ENCODE measurements around the gene SS18. TPM values are rescaled to one million over a fixed set of nuclear protein-coding genes. Genes with fewer than 3 reads are reported as not detected.

Gene SS18
- total and polyA plus RNA-seq, 4 donors = 16.3 to 74.7 (median 34.5) TPM

DNA sequence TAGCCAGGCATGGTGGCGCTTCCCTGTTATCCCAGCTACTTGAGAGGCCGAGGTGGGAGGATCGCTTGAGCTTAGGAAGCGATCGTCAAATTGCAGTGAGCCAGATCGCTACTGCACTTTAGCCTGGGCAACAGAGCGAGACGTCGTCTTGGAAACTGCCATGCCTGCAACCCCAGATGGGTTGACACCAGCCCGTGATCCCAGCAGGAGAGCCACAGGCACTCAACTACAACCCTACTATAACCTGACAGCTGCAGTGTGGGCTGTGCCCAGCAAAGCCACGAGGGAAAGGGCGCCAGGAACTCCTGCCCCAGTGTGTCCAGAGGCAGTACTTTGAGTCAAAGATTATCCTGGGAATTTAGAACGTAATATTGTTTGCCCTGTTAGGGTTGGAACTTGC is 85.6 kb downstream of the SS18 start:
- no peak overlapping the region for H3K27ac ChIP-seq (ENCODE audit: low read depth in 1 of 2, low read length in 2 of 2)
- no peak for DNase-seq (ENCODE audit: low spot score)
- TF ChIP-seq, protein P1, sequence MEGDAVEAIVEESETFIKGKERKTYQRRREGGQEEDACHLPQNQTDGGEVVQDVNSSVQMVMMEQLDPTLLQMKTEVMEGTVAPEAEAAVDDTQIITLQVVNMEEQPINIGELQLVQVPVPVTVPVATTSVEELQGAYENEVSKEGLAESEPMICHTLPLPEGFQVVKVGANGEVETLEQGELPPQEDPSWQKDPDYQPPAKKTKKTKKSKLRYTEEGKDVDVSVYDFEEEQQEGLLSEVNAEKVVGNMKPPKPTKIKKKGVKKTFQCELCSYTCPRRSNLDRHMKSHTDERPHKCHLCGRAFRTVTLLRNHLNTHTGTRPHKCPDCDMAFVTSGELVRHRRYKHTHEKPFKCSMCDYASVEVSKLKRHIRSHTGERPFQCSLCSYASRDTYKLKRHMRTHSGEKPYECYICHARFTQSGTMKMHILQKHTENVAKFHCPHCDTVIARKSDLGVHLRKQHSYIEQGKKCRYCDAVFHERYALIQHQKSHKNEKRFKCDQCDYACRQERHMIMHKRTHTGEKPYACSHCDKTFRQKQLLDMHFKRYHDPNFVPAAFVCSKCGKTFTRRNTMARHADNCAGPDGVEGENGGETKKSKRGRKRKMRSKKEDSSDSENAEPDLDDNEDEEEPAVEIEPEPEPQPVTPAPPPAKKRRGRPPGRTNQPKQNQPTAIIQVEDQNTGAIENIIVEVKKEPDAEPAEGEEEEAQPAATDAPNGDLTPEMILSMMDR (IDR thresholded peaks at IDR 0.05; ENCODE audit: low read depth, low read length, missing input control) = no peak
- TF ChIP-seq NR2F2 (IDR thresholded peaks at IDR 0.05) (no peak), FOXA2 (IDR thresholded peaks at IDR 0.05) (no peak), GABPA (IDR thresholded peaks at IDR 0.05 in 1 of 2, conservative IDR thresholded peaks at IDR 0.05 in 1 of 2) (no peak), EGR1 (IDR thresholded peaks at IDR 0.05; ENCODE audit: low read depth in 2 of 2) (no peak), YY1 (IDR thresholded peaks at IDR 0.05) (no peak), JUND (IDR thresholded peaks at IDR 0.05) (no peak), SP1 (IDR thresholded peaks at IDR 0.05) (no peak)
- TF ChIP-seq, protein P2, sequence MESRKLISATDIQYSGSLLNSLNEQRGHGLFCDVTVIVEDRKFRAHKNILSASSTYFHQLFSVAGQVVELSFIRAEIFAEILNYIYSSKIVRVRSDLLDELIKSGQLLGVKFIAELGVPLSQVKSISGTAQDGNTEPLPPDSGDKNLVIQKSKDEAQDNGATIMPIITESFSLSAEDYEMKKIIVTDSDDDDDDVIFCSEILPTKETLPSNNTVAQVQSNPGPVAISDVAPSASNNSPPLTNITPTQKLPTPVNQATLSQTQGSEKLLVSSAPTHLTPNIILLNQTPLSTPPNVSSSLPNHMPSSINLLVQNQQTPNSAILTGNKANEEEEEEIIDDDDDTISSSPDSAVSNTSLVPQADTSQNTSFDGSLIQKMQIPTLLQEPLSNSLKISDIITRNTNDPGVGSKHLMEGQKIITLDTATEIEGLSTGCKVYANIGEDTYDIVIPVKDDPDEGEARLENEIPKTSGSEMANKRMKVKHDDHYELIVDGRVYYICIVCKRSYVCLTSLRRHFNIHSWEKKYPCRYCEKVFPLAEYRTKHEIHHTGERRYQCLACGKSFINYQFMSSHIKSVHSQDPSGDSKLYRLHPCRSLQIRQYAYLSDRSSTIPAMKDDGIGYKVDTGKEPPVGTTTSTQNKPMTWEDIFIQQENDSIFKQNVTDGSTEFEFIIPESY (IDR thresholded peaks at IDR 0.05) = no peak
- TF ChIP-seq, protein P3, sequence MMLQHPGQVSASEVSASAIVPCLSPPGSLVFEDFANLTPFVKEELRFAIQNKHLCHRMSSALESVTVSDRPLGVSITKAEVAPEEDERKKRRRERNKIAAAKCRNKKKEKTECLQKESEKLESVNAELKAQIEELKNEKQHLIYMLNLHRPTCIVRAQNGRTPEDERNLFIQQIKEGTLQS (IDR thresholded peaks at IDR 0.05) = no peak
- TF ChIP-seq, protein P4, sequence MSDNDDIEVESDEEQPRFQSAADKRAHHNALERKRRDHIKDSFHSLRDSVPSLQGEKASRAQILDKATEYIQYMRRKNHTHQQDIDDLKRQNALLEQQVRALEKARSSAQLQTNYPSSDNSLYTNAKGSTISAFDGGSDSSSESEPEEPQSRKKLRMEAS (IDR thresholded peaks at IDR 0.05) = no peak
- no peaks in the 10 kb centered on the region for H3K27me3 ChIP-seq (ENCODE audit: control insufficient read depth in 4 of 4, insufficient read depth in 4 of 4, low read length in 3 of 4)
- H3K9me3 ChIP-seq (ENCODE audit: control insufficient read depth in 4 of 4, low read length in 3 of 4) = no peaks in the 10 kb centered on the region
- no peak overlapping the region for H3K9ac ChIP-seq (ENCODE audit: low read depth in 1 of 2, low read length in 2 of 2)
- 93% methylated on average over 13 of the region's 13 CpGs for WGBS
- no peaks in the 10 kb centered on the region for H3K4me1 ChIP-seq (ENCODE audit: control insufficient read depth in 4 of 4, insufficient read depth in 4 of 4, low read length in 3 of 4)
- no peaks in the 10 kb centered on the region for H3K36me3 ChIP-seq (ENCODE audit: control insufficient read depth in 4 of 4, insufficient read depth in 3 of 4, low read depth in 1 of 4, low read length in 3 of 4)
- no peak overlapping the region for H3K4me3 ChIP-seq (ENCODE audit: low read depth in 1 of 3, low read length in 3 of 3)

DNA sequence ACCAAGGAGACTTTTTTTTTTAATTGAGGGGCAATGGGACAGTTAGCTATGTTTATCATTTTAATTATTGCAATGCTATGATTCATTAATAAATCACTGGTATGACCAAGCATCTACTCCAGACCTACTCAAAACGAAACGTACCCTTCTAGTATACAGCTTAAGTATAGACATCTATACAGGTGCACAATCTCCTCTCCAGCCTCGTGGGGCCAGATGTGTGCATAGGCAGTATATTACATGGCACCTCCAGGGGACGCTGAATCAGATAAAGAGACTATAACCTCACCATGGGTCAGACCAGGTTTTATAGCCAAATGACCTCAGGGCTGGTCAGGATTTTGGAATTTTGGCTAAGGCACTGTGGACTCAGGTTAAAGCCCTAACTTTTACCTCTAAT is 86.6 kb downstream of the SS18 start:
- Histone ChIP-seq H3K9me3 (ENCODE audit: control insufficient read depth in 4 of 4, low read length in 3 of 4) (no peaks in the 10 kb centered on the region), H3K9ac (ENCODE audit: low read depth in 1 of 2, low read length in 2 of 2) (no peak overlapping the region), H3K36me3 (ENCODE audit: control insufficient read depth in 4 of 4, insufficient read depth in 3 of 4, low read depth in 1 of 4, low read length in 3 of 4) (no peaks in the 10 kb centered on the region), H3K4me3 (ENCODE audit: low read depth in 1 of 3, low read length in 3 of 3) (no peak overlapping the region), H3K27me3 (ENCODE audit: control insufficient read depth in 4 of 4, insufficient read depth in 4 of 4, low read length in 3 of 4) (no peaks in the 10 kb centered on the region), H3K4me1 (ENCODE audit: control insufficient read depth in 4 of 4, insufficient read depth in 4 of 4, low read length in 3 of 4) (no peaks in the 10 kb centered on the region), H3K27ac (ENCODE audit: low read depth in 1 of 2, low read length in 2 of 2) (no peak overlapping the region)
- TF ChIP-seq RXRA (IDR thresholded peaks at IDR 0.05) (no peak), SP1 (IDR thresholded peaks at IDR 0.05) (no peak), HNF4A (conservative IDR thresholded peaks at IDR 0.05) (no peak), EGR1 (IDR thresholded peaks at IDR 0.05; ENCODE audit: low read depth in 2 of 2) (no peak), GABPA (IDR thresholded peaks at IDR 0.05 in 1 of 2, conservative IDR thresholded peaks at IDR 0.05 in 1 of 2) (no peak), RAD21 (IDR thresholded peaks at IDR 0.05) (no peak), YY1 (IDR thresholded peaks at IDR 0.05) (no peak)
- TF ChIP-seq, protein P1 (IDR thresholded peaks at IDR 0.05; ENCODE audit: low read depth, low read length, missing input control) = no peak
- DNase-seq (ENCODE audit: low spot score) = no peak
- WGBS = 81% methylated on average over 4 of the region's 4 CpGs
